Measurements from ENCODE around the gene AQP7. TPM values are rescaled to one million over a fixed set of nuclear protein-coding genes. Genes with fewer than 3 reads are reported as not detected.

Gene AQP7
- total RNA-seq, 1 donor from 2014 or later = not detected

DNA sequence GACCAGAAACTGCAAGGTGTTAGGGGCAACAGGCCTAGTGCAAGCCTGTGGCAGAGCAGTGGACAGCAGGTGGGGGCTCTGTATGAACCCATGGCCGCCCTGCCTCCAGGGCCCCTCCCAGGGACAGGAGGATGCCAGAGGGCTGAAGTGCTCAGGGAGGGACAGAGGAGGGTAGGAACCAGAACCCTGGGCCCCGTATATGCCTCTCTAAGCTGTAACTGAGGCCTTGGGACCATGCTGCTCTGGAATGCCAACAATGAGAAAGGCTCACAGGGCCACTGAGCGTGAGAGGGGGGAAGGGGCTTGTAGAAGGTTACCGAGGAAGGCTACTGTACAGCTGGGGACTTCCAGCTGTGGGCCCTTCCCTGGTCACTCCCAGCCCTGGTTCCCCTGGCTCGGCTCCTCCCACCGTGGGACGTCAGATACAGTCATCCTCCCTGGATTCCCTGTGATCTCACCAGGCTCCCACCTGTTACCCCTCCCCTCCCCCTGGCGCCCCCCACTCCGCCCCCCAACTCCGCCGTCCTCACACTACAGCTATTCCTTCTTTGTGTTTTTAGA, 21.1 kb downstream of the AQP7 start:
- no peak for DNase-seq (ENCODE audit: low read depth)
- no peak for FAIRE-seq
- TF ChIP-seq CTCF (IDR thresholded peaks at IDR 0.05; ENCODE audit: insufficient read depth, low read length, severe bottlenecking) = no peak
- Histone ChIP-seq H3K36me3 (ENCODE audit: control insufficient read depth, insufficient read depth, low read length) (no peaks in the 10 kb centered on the region), H3K4me3 (ENCODE audit: low read depth, low read length) (no peak overlapping the region), H3K27me3 (ENCODE audit: control insufficient read depth, insufficient read depth, low read length) (no peaks in the 10 kb centered on the region)

GRCh38 chr9:33380390-33381094, 21.8 kb downstream of the AQP7 start:
- Histone ChIP-seq H3K4me3 (ENCODE audit: low read depth, low read length) (no peak overlapping the region), H3K36me3 (ENCODE audit: control insufficient read depth, insufficient read depth, low read length) (no peaks in the 10 kb centered on the region), H3K27me3 (ENCODE audit: control insufficient read depth, insufficient read depth, low read length) (no peaks in the 10 kb centered on the region)
- FAIRE-seq (no peak), DNase-seq (ENCODE audit: low read depth) (no peak)
- no peak for TF ChIP-seq CTCF (IDR thresholded peaks at IDR 0.05; ENCODE audit: insufficient read depth, low read length, severe bottlenecking)

GRCh38 chr9:33379666-33380389, 22.5 kb downstream of the AQP7 start:
- FAIRE-seq (no peak), DNase-seq (ENCODE audit: low read depth) (no peak)
- TF ChIP-seq CTCF (IDR thresholded peaks at IDR 0.05; ENCODE audit: insufficient read depth, low read length, severe bottlenecking) = no peak
- no peak overlapping the region for H3K4me3 ChIP-seq (ENCODE audit: low read depth, low read length)
- H3K27me3 ChIP-seq (ENCODE audit: control insufficient read depth, insufficient read depth, low read length) = no peaks in the 10 kb centered on the region
- H3K36me3 ChIP-seq (ENCODE audit: control insufficient read depth, insufficient read depth, low read length) = no peaks in the 10 kb centered on the region

DNA sequence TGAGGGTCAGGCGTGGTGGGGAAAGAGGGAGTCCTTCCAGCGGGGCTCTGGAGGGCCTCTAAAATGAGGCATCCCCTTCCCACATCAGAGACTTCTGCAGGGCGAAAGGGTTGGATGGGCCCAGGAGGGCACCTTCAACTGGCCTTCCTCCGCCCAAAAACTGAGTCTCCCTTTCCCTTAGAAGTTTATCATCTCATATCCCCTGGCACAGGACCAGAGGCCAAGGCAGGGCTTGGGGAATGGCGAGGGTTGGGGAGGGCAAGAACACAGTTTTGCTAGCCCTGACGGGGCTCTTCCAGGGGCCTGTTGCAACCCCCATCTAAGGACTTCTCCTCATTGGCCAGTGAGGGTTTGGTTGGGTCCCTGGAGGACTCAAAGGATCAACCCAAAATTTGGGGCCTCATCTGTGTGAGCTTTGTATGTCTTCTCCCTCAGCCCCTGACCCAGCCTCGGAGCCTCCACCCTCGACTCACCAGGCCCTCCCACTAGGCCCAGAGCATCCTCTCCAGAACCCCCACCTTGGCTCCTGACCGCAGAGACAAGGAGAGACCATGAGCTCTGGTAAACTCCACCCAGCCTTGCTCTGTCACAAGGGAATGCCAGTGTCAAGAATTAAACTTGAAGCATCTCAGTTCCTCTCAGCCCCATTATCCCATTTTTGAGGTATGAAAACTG, 24.1 kb downstream of the AQP7 start:
- no peak for FAIRE-seq
- H3K36me3 ChIP-seq (ENCODE audit: control insufficient read depth, insufficient read depth, low read length) = no peaks in the 10 kb centered on the region
- no peaks in the 10 kb centered on the region for H3K27me3 ChIP-seq (ENCODE audit: control insufficient read depth, insufficient read depth, low read length)
- TF ChIP-seq CTCF (IDR thresholded peaks at IDR 0.05; ENCODE audit: insufficient read depth, low read length, severe bottlenecking) = no peak
- DNase-seq (ENCODE audit: low read depth) = no peak
- H3K4me3 ChIP-seq (ENCODE audit: low read depth, low read length) = no peak overlapping the region

DNA sequence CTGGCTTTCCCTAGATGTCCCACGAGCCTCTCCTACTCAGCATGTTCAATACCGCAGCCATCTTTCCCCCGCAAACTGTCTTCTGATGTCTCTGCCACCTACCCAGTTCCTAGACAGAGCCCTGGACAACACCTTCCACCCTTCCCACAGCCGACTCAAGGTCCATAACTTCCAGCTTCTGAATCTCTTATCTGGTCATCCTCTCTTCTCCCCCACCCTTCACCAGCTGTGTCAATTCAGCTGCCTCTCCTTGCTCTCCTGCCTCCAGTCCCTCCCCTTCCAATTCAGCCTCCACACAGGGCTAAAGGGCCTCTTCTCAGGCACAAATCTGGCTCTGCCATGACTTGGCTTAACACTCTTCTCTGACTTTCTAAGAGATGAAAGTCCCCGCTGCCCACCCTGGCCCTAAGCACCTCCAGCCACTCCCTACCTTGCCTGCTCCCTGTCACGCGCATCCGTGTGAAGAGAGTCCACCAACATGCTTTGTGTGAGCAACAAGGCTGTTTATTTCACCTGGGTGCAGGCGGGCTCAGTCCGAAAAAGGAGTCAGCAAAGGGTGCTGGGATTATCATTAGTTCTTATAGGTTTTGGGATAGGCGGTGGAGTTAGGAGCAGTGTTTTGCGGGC, 25.2 kb downstream of the AQP7 start:
- Histone ChIP-seq H3K36me3 (ENCODE audit: control insufficient read depth, insufficient read depth, low read length) (no peaks in the 10 kb centered on the region), H3K27me3 (ENCODE audit: control insufficient read depth, insufficient read depth, low read length) (no peaks in the 10 kb centered on the region), H3K4me3 (ENCODE audit: low read depth, low read length) (no peak overlapping the region)
- FAIRE-seq (no peak), DNase-seq (ENCODE audit: low read depth) (no peak)
- TF ChIP-seq CTCF (IDR thresholded peaks at IDR 0.05; ENCODE audit: insufficient read depth, low read length, severe bottlenecking) = no peak
